GM12873 (cell line): Measurements from ENCODE around the gene CDYL.

ENCODE experiments used
- CTCF ChIP-seq: IDR thresholded peaks from 2 replicates; pipeline ENCODE4 v1.5.1; 2012; ENCODE audit warnings: low read depth, mild to moderate bottlenecking, moderate library complexity, low read length, control low read depth; ENCODE audit not compliant: insufficient read depth; ENCODE audit errors: missing control alignments

Gene CDYL

DNA sequence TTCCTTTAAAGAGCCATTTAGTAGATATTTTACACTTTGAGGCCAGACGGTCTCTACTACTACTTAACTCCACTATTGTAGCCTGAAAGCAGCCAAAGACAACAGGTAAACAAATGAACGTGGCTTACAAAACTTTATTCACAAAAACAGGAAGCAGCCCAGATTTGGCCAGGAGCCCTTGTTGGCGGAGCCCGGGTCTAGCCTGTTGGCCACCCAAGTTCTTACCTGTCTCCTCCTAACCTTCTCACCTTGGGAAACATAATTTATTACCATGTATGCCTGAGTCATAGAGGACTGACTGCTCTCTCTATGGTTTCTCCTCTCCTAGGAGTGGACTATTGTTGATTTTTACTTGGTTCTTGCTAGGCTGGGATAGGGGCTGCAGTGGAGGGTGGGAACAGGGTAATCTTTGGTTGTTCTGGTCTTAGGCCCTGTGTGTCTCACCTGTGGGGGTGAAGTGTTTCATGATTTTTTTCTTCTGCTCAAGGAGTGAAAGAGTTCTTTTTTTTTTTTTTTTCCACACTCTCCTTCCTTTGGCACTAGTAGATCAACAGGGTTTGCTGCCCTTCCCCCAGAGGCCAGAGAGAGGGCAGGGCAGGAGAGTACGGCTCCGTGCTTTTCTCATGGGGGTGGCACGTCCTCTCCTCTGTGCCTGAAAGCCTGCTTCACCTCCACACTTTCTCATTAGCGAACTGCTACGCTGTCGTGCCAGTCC lies 137.7 kb downstream of the CDYL start:
- TF ChIP-seq CTCF = no peak

DNA sequence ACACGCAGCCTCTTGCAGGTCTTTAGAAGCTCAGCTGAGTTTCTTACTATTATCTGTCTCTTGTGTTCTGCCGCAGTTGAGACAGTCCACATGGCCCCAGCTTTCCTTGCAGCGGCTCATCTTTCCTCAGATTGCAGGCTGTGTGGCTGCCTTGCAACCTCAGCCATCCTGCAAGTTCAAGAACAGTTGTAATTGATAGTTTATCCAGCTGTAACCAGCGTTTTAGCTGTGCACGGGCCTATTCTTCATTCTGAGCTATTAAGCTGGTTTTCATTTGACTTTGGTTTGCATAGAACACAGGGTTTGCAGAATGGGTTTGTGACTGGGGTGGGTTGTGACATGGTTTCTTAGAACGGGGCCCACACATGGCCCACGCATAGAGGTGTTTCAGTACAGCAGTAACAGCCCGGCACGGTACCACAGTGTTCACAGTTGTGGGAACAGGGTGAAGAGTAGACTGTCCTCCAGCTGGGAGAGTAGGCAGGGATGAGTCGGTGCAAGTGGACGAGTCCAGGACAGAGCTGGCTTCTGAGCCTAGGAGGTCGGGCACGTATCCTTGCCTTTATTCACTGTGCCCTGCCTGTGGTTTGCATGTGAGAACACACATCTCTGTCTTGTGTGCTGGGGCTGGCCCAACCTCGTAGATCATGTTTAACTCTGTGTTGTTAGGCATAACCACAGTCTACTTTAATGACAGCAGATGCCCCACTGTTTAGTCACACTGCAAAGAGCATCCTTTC lies 138.4 kb downstream of the CDYL start:
- TF ChIP-seq CTCF = no peak

- TF ChIP-seq CTCF = no peak
Measured at GRCh38 chr6:4916954-4917561, 140.9 kb downstream of the CDYL start.

DNA sequence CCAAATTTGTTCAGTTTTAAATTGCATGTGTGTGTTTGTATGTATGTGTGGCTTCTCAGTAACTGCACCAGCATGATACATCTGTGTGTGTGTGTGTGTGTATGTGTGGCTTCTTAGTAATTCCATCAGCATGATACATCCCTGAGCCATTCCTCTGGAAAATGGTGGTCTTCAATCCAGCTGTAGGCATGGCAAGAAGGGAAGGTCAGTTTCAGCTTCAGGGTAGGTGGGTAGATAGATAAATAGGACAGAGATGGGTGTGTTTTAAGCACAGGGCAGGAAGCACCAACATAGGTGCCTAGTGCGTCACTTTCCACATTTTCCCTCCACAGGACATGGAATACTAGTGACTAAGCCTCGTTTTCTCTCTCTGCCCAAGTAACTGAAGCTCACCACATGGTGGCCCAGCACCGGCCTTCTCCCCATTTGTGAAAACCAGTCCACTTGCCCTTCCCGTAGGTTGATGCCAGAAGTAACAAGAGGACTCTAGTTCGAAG lies 144.8 kb downstream of the CDYL start:
- no peak for TF ChIP-seq CTCF

- no peak for TF ChIP-seq CTCF
Measured at GRCh38 chr6:4922488-4923037, 146.4 kb downstream of the CDYL start.

DNA sequence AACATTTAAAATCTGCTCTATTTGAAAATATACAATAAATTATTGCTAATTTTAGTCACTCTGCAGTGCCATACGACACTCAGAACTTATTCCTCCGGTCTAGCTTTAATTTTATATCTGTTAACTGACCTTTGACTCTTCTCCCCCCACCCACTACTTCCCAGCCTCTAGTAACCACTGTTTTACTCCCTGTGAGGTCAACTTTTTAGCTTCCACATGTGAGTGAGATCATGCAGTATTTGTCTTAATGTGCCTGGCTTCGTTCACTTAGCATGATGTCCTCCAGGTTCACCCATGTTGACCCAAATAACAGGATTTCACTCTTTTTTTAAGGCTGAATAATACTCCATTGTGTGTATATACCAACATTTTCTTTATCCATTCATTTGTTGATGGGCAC lies 146.9 kb downstream of the CDYL start:
- no peak for TF ChIP-seq CTCF

DNA sequence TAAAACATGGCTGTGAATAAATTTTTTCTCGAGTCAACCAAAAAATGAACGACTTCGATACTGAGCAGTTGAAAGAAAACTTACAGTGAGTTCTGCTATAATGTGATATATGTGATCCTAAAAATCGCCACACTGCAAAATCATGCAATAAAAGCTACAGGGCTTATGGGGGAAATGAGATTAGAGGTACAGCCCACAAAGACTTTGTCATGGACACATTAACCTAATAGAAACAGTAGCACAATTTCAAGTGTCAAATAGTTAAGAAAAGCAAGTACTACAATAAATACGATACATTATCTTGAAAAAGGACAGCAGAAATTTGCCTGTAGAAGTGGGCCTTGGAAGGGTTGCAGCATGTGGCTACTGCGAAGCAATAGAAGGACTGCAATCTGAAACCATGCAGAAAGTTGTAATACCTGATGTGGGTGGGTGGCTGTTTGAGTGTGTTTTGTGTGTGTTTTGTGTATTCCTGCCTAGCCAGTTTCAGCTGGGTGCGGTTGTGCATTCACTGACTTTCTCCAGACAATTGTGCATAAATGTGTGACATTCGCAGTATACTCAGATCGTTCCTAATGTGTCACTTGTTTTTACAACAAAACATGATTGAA lies 148.6 kb downstream of the CDYL start:
- TF ChIP-seq CTCF = no peak
